ENCODE measurements around the gene EBI3. TPM values are rescaled to one million over a fixed set of nuclear protein-coding genes. Genes with fewer than 3 reads are reported as not detected.
"Not testable (repeated sequence)": the region's sequence is repeated elsewhere in the genome, so short reads cannot be mapped to it uniquely, and the experiment has no call there.

Gene EBI3
- polyA plus RNA-seq, 1 of the 3 experiments (the other 2 are of a cell fraction): 3.7 TPM

DNA sequence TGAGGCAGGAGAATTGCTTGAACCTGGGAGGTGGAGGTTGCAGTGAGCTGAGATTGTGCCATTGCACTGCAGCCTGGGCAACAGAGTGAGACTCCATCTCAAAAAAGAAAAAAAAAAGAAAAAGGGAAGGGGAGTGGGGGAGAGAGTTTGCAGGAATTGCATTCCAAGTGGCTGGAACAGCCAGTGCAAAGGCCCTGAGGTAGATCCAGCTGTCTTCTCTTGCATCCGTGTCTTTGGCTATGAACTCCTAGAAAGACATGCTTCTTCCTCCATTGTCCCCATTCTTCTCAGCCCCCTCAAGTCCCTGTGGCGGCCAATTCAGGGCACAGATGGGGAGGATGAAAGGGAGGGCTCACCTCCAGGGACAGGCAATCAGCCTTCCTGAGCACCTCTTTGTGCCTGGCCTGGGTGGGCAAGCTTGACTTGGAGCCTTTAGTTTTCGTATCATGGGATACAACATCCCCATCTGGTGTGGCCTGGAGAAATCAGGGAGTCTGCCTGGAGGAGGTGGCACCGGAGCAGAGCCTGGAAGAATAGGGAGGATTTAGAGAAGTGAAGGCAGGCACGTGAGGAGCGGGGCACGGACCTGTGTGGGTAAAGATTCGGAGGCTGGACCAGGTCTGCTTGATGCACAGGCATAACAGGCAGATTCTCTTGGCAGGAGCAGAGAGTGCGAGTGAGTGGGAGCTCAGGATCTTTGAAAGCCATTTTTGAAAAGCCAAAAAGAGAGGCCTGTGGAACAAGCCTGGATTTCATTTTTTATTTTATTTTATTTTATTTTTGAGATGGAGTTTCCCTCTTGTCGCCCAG, 41.8 kb upstream of the EBI3 start:
- Histone ChIP-seq H3K9me2 (no peaks in the 10 kb centered on the region), H3K27ac (ENCODE audit: low read depth in 2 of 2, low read length in 1 of 2) (no peak overlapping the region), H3K79me2 (ENCODE audit: insufficient read depth) (no peaks in the 10 kb centered on the region), H2AFZ (ENCODE audit: low read depth) (no peak overlapping the region), H3F3A (replicated peaks; ENCODE audit: insufficient read depth) (no peaks in the 10 kb centered on the region), H3K9ac (no peak overlapping the region), H3K27me3 (ENCODE audit: insufficient read depth) (no peaks in the 10 kb centered on the region), H3K9me3 (no peaks in the 10 kb centered on the region), H3K4me3 (ENCODE audit: low read depth in 2 of 2, low read length in 1 of 2) (no peak overlapping the region), H4K20me1 (ENCODE audit: insufficient read depth) (no peaks in the 10 kb centered on the region), H3K36me3 (replicated peaks in 1 of 2; ENCODE audit: control insufficient read depth in 1 of 2, insufficient read depth in 2 of 2, low read length in 1 of 2) (no peaks in the 10 kb centered on the region), H3K4me2 (no peak overlapping the region), H3K4me1 (ENCODE audit: control insufficient read depth in 1 of 2, insufficient read depth in 2 of 2, low read depth in 1 of 2, low read length in 1 of 2) (no peaks in the 10 kb centered on the region; a peak in 1 of 4 replicates)
- TF ChIP-seq RAD21 (IDR thresholded peaks at IDR 0.05; ENCODE audit: low read length): no peak
- TF ChIP-seq CHD2 (IDR thresholded peaks at IDR 0.05; ENCODE audit: low read length, partially characterized antibody): no peak
- TF ChIP-seq FOXM1 (IDR thresholded peaks at IDR 0.05; ENCODE audit: low read depth): no peak
- 41% methylated on average over 10 of the region's 10 CpGs for WGBS (ENCODE audit: low lambda C conversion rate)
- POLR2A ChIA-PET: no interaction called here
- CTCF ChIA-PET: interaction anchor here (1.3 to 5.0 kb wide), 8 partner anchors 14 to 202 kb away, joined by 3 to 20 read pairs (median 6); no protein-coding TSS in a partner anchor
- no peak for DNase-seq

GRCh38 chr19:4189641-4190040, 39.7 kb upstream of the EBI3 start:
- no peak overlapping the region for H2AFZ ChIP-seq (ENCODE audit: low read depth)
- no peaks in the 10 kb centered on the region for H3K9me3 ChIP-seq
- no peaks in the 10 kb centered on the region for H3F3A ChIP-seq (replicated peaks; ENCODE audit: insufficient read depth)
- no peak overlapping the region for H3K4me2 ChIP-seq
- no peak overlapping the region for H3K4me3 ChIP-seq (ENCODE audit: low read depth in 2 of 2, low read length in 1 of 2)
- no peaks in the 10 kb centered on the region for H3K79me2 ChIP-seq (ENCODE audit: insufficient read depth)
- peaks cover 7% of the 10 kb centered on the region for H3K27me3 ChIP-seq (ENCODE audit: insufficient read depth)
- DNase-seq: no peak
- no peaks in the 10 kb centered on the region for H3K36me3 ChIP-seq (replicated peaks in 1 of 2; ENCODE audit: control insufficient read depth in 1 of 2, insufficient read depth in 2 of 2, low read length in 1 of 2)
- H3K4me1 ChIP-seq (ENCODE audit: control insufficient read depth in 1 of 2, insufficient read depth in 2 of 2, low read depth in 1 of 2, low read length in 1 of 2): no peaks in the 10 kb centered on the region
- CTCF ChIA-PET: interaction anchor here (1.0 to 5.0 kb wide), 4 partner anchors 11 to 77 kb away, joined by 3 to 20 read pairs (median 6); no protein-coding TSS in a partner anchor
- H3K9me2 ChIP-seq: no peaks in the 10 kb centered on the region
- H3K27ac ChIP-seq (ENCODE audit: low read depth in 2 of 2, low read length in 1 of 2): no peak overlapping the region
- POLR2A ChIA-PET: interaction anchor here (0.7 kb wide), 1 partner anchor 13 kb away, joined by 4 read pairs; no protein-coding TSS in a partner anchor
- TF ChIP-seq POLR2AphosphoS5 (IDR thresholded peaks at IDR 0.05; ENCODE audit: low read depth, low read length): no peak
- H4K20me1 ChIP-seq (ENCODE audit: insufficient read depth): no peaks in the 10 kb centered on the region
- H3K9ac ChIP-seq: no peak overlapping the region
- WGBS (ENCODE audit: low lambda C conversion rate): 21% methylated on average over 5 of the region's 5 CpGs

GRCh38 chr19:4192537-4192936, 36.8 kb upstream of the EBI3 start:
- H3K27ac ChIP-seq (ENCODE audit: low read depth in 2 of 2, low read length in 1 of 2); H3K4me1 ChIP-seq (ENCODE audit: control insufficient read depth in 1 of 2, insufficient read depth in 2 of 2, low read depth in 1 of 2, low read length in 1 of 2); H3K4me2 ChIP-seq; H3F3A ChIP-seq (replicated peaks; ENCODE audit: insufficient read depth); POLR2A ChIA-PET; H3K4me3 ChIP-seq (ENCODE audit: low read depth in 2 of 2, low read length in 1 of 2); H4K20me1 ChIP-seq (ENCODE audit: insufficient read depth); H3K9ac ChIP-seq; DNase-seq; H3K36me3 ChIP-seq (replicated peaks in 1 of 2; ENCODE audit: control insufficient read depth in 1 of 2, insufficient read depth in 2 of 2, low read length in 1 of 2); H3K9me2 ChIP-seq; H2AFZ ChIP-seq (ENCODE audit: low read depth); H3K9me3 ChIP-seq; H3K79me2 ChIP-seq (ENCODE audit: insufficient read depth): not testable (repeated sequence)
- H3K27me3 ChIP-seq (ENCODE audit: insufficient read depth): peaks cover 28% of the 10 kb centered on the region
- CTCF ChIA-PET: interaction anchor here (1.0 to 1.8 kb wide), 4 partner anchors 8 to 15 kb away, joined by 3 to 5 read pairs (median 4); no protein-coding TSS in a partner anchor
- 70% methylated on average over 3 of the region's 3 CpGs for WGBS (ENCODE audit: low lambda C conversion rate)

DNA sequence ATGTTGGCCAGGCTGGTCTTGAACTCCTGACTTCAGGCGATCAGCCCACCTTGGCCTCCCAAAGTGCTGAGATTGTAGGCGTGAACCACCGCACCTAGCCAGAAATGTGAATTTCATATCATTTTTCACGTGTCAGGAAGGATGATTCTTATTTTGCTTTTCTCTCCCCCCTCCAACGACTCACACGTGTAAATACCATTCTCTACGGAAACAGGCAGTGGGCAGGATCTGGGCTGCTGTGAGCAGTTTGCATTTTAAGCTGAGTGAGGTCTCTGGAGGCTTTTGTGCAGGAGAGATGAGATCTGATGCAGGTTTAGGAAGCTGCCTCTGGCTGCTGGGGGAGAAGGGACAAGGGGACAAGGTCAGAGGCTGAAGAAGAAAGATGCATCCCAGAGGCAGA, 35.0 kb upstream of the EBI3 start:
- Histone ChIP-seq H3K9me2 (no peaks in the 10 kb centered on the region), H3K4me2 (no peak overlapping the region), H3K27me3 (ENCODE audit: insufficient read depth) (peaks cover 42% of the 10 kb centered on the region), H4K20me1 (ENCODE audit: insufficient read depth) (no peaks in the 10 kb centered on the region), H3K9ac (no peak overlapping the region), H3F3A (replicated peaks; ENCODE audit: insufficient read depth) (peaks cover 2% of the 10 kb centered on the region), H3K4me1 (ENCODE audit: control insufficient read depth in 1 of 2, insufficient read depth in 2 of 2, low read depth in 1 of 2, low read length in 1 of 2) (no peaks in the 10 kb centered on the region), H3K36me3 (replicated peaks in 1 of 2; ENCODE audit: control insufficient read depth in 1 of 2, insufficient read depth in 2 of 2, low read length in 1 of 2) (no peaks in the 10 kb centered on the region), H3K79me2 (ENCODE audit: insufficient read depth) (no peaks in the 10 kb centered on the region), H3K27ac (ENCODE audit: low read depth in 2 of 2, low read length in 1 of 2) (no peak overlapping the region), H3K4me3 (ENCODE audit: low read depth in 2 of 2, low read length in 1 of 2) (no peak overlapping the region), H3K9me3 (no peaks in the 10 kb centered on the region), H2AFZ (ENCODE audit: low read depth) (no peak overlapping the region)
- CTCF ChIA-PET: interaction anchor here (1.8 kb wide), 1 partner anchor 11 kb away, joined by 8 read pairs; no protein-coding TSS in a partner anchor
- no peak for DNase-seq
- TF ChIP-seq MEF2A (IDR thresholded peaks at IDR 0.05; ENCODE audit: borderline replicate concordance, low read depth): no peak
- WGBS (ENCODE audit: low lambda C conversion rate): 33% methylated on average over 7 of the region's 7 CpGs
- POLR2A ChIA-PET: no interaction called here

Measured in SK-N-SH (cell line).